ENCODE measurements around the gene PIK3R6. TPM values are rescaled to one million over a fixed set of nuclear protein-coding genes. Genes with fewer than 3 reads are reported as not detected.
A peak's percentile ranks its signal among the peaks of the same experiment; 100 is the strongest.

The PIK3R6 gene
- total RNA-seq, 4 donors from 2014 or later: 0.88 to 14.9 (median 2.8) TPM

GRCh38 chr17:8755590-8756255 lies 111.8 kb downstream of the PIK3R6 start:
- no peak for TF ChIP-seq POLR2A (IDR thresholded peaks at IDR 0.05)
- no peak for TF ChIP-seq CTCF (IDR thresholded peaks at IDR 0.05)
- Histone ChIP-seq H3K4me1 (no peaks in the 10 kb centered on the region), H3K27ac (no peak overlapping the region), H3K9me3 (no peaks in the 10 kb centered on the region), H3K4me3 (no peak overlapping the region), H3K36me3 (no peaks in the 10 kb centered on the region), H3K27me3 (no peaks in the 10 kb centered on the region)
- no peak for DNase-seq

GRCh38 chr17:8754890-8755289 lies 112.6 kb downstream of the PIK3R6 start:
- H3K27me3 ChIP-seq: no peaks in the 10 kb centered on the region
- no peak overlapping the region for H3K27ac ChIP-seq
- no peaks in the 10 kb centered on the region for H3K36me3 ChIP-seq
- no peaks in the 10 kb centered on the region for H3K9me3 ChIP-seq
- no peak for DNase-seq
- no peak overlapping the region for H3K4me3 ChIP-seq
- no peak for TF ChIP-seq CTCF (IDR thresholded peaks at IDR 0.05)
- H3K4me1 ChIP-seq: no peaks in the 10 kb centered on the region

DNA sequence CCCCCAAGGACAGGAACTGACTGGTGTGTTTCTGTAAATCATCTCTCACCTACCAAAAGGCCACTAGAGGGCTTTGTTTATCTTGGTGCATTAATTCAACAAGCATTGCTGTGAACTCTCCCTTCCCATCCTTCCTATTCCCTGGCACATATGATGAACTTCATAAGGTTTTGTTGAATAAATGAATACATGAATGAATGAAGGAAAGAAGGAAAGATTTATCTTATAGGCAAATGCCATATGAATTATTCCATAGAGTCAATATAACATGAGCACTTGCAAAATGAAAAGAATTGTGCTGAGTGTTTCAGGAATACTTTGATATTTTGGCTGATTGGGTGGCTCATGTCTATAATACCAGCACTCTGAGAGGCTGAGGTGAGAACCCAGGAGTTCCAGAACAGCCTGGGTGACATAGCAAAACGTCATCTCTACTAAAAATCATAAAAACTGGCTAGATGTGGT lies 113.5 kb downstream of the PIK3R6 start:
- no peaks in the 10 kb centered on the region for H3K27me3 ChIP-seq
- H3K4me3 ChIP-seq: no peak overlapping the region
- no peaks in the 10 kb centered on the region for H3K4me1 ChIP-seq
- no peak overlapping the region for H3K27ac ChIP-seq
- DNase-seq: no peak
- H3K9me3 ChIP-seq: no peaks in the 10 kb centered on the region
- TF ChIP-seq CTCF (IDR thresholded peaks at IDR 0.05) (peak in 4 of 6 experiments; percentile 16 to 36 (median 28)), POLR2A (IDR thresholded peaks at IDR 0.05) (no peak)
- H3K36me3 ChIP-seq: no peaks in the 10 kb centered on the region

DNA sequence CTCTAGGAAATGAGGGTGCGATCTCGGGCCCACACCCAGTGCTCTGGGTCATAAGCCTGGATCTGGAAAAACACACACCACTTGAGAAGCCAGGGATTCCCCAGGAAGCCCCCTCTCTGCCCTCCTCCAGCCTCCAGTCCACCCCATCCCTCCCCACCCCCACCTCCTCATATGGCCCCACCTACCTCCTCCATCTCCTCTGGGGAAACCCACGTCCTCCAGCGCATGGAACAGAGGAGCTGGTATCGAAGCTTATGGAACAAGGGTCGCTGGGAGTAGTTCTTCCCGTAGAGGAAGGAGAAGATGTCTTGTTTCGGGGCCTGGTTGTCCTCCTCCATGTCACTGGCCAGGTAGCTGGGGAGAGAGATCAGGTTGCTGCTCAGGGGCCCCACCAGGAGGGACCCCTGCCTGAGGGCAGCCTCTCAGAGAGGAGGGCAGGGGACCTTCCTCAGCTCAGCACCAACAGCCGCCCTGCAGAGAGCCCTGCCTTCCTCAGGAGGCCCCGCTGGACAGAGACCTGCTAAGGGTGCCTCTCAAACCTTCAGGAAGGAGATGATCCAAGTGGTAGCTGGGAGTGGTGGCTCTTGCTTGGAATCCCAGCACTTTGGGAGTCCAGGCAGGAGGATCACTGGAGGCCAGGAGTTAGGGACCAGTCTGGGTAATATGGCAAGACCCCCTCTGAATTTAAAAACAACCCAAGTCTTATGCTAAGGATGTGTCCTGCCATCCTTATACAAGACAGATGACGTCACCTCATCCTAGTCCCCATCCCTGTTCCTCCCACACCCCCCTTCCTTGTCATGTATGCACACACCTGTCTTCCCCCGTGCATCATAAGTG lies 114.1 kb downstream of the PIK3R6 start:
- Histone ChIP-seq H3K4me3 (no peak overlapping the region), H3K9me3 (no peaks in the 10 kb centered on the region), H3K36me3 (no peaks in the 10 kb centered on the region), H3K27ac (no peak overlapping the region), H3K4me1 (no peaks in the 10 kb centered on the region), H3K27me3 (no peaks in the 10 kb centered on the region)
- DNase-seq: no peak
- no peak for TF ChIP-seq CTCF (IDR thresholded peaks at IDR 0.05)
- no peak for TF ChIP-seq POLR2A (IDR thresholded peaks at IDR 0.05)

Other genes starting within 250 kb of the PIK3R6 start
- gene MYH10, start 236.9 kb downstream of the PIK3R6 start, total RNA-seq: 10 to 100 TPM in 1 of 4 donors, 1 to 10 TPM in 3; 1.2 to 10.7 (median 3.6) TPM
- not detected for gene CCDC42, start 122.8 kb downstream of the PIK3R6 start, total RNA-seq
- not detected for gene SPDYE4, start 109.1 kb downstream of the PIK3R6 start, total RNA-seq
- gene MFSD6L, start 68.3 kb downstream of the PIK3R6 start, total RNA-seq: 1 to 10 TPM in 3 of 4 donors, not detected in 1; 1.2 to 3.2 (median 1.6) TPM
- gene PIK3R5, start 98.0 kb upstream of the PIK3R6 start, total RNA-seq: 10 to 100 TPM in 2 of 4 donors, 1 to 10 TPM in 2; 6.3 to 74.3 (median 10.3) TPM
- 10 to 100 TPM in 2 of 4 donors, 1 to 10 TPM in 2; 4.0 to 17.3 (median 10.9) TPM for gene NTN1, start 153.8 kb upstream of the PIK3R6 start, total RNA-seq